HUES48 (cell line): Measurements from ENCODE around the gene SS18.
A peak's percentile ranks its signal among the peaks of the same experiment; 100 is the strongest.
"Not testable (repeated sequence)": the region's sequence is repeated elsewhere in the genome, so short reads cannot be mapped to it uniquely, and the experiment has no call there.

ENCODE experiments used
- H3K27ac ChIP-seq: one replicate; pipeline ENCODE4 v1.7.0; 2013; ENCODE audit warnings: low read depth, low read length, inconsistent platforms
- H3K27me3 ChIP-seq: 2 replicates; pipeline ENCODE4 v1.6.1; 2013; ENCODE audit warnings: mild to moderate bottlenecking, low read length; ENCODE audit not compliant: control insufficient read depth, insufficient read depth
- H3K36me3 ChIP-seq: 2 replicates; pipeline ENCODE4 v1.6.1; 2013; ENCODE audit warnings: low read length; ENCODE audit not compliant: control insufficient read depth, insufficient read depth
- H3K4me1 ChIP-seq: 2 replicates; pipeline ENCODE4 v1.6.1; 2013; ENCODE audit warnings: mild to moderate bottlenecking, low read length; ENCODE audit not compliant: control insufficient read depth, insufficient read depth
- H3K4me3 ChIP-seq: 2 replicates; pipeline ENCODE4 v1.5.1; 2013; ENCODE audit warnings: mild to moderate bottlenecking, low read depth, low read length
- H3K9ac ChIP-seq: 2 replicates; pipeline ENCODE4 v1.6.1; 2013; ENCODE audit warnings: mild to moderate bottlenecking, low read depth, low read length, moderate library complexity
- H3K9me3 ChIP-seq: 2 replicates; pipeline ENCODE4 v1.6.1; 2013; ENCODE audit warnings: low read length; ENCODE audit not compliant: control insufficient read depth, insufficient read depth

Gene SS18

GRCh38 chr18:26090130-26091046 is at the start of gene SS18:
SS18 (minus strand) TSS chr18:26090613; CDS start chr18:26090569, 44 bp downstream.
- Histone ChIP-seq H3K4me1 (peaks cover 9% of the 10 kb centered on the region), H3K27me3 (no peaks in the 10 kb centered on the region), H3K36me3 (peaks cover 21% of the 10 kb centered on the region), H3K27ac (peak within 1 kb of the TSS; percentile 97), H3K4me3 (peak within 1 kb of the TSS; percentile 94), H3K9ac (peak within 1 kb of the TSS; percentile 93), H3K9me3 (no peaks in the 10 kb centered on the region)

- no peak overlapping the region for H3K27ac ChIP-seq
- H3K4me3 ChIP-seq = no peak overlapping the region
- no peak overlapping the region for H3K9ac ChIP-seq
- H3K9me3 ChIP-seq = no peaks in the 10 kb centered on the region
- no peaks in the 10 kb centered on the region for H3K4me1 ChIP-seq
- H3K36me3 ChIP-seq = no peaks in the 10 kb centered on the region
- peaks cover 8% of the 10 kb centered on the region; the same call in 1 of the 2 replicates for H3K27me3 ChIP-seq
These were observed 45.1 kb upstream of the SS18 start for GRCh38 chr18:26135548-26135947.

- Histone ChIP-seq H3K27ac (no peak overlapping the region), H3K27me3 (peaks cover 8% of the 10 kb centered on the region; the same call in 1 of the 2 replicates), H3K9ac (no peak overlapping the region), H3K4me3 (no peak overlapping the region), H3K36me3 (no peaks in the 10 kb centered on the region), H3K9me3 (no peaks in the 10 kb centered on the region), H3K4me1 (no peaks in the 10 kb centered on the region)
These were observed 43.7 kb upstream of the SS18 start for GRCh38 chr18:26134107-26134506.

- H3K27ac ChIP-seq = no peak within 1 kb of the TSS
These were observed 43.2 kb upstream of the SS18 start, which contains the start of gene PSMA8 for GRCh38 chr18:26133652-26134051. PSMA8 (plus strand) TSS chr18:26133869; CDS start chr18:26133966, 97 bp downstream.

GRCh38 chr18:26128192-26128591 is 37.8 kb upstream of the SS18 start:
- H3K27me3 ChIP-seq, H3K9ac ChIP-seq, H3K27ac ChIP-seq, H3K9me3 ChIP-seq, H3K36me3 ChIP-seq, H3K4me1 ChIP-seq, H3K4me3 ChIP-seq: not testable (repeated sequence)

More at GRCh38 chr18:26133652-26134051, 43.2 kb upstream of the SS18 start, which contains the start of gene PSMA8:
- Histone ChIP-seq H3K9me3 (no peaks in the 10 kb centered on the region), H3K4me3 (no peak within 1 kb of the TSS), H3K27me3 (peaks cover 8% of the 10 kb centered on the region; the same call in 1 of the 2 replicates), H3K36me3 (no peaks in the 10 kb centered on the region), H3K9ac (no peak within 1 kb of the TSS), H3K4me1 (no peaks in the 10 kb centered on the region)

GRCh38 chr18:26127786-26128185 is 37.4 kb upstream of the SS18 start:
- H3K9ac ChIP-seq = no peak overlapping the region
- H3K9me3 ChIP-seq = no peaks in the 10 kb centered on the region
- no peaks in the 10 kb centered on the region for H3K4me1 ChIP-seq
- H3K4me3 ChIP-seq = no peak overlapping the region
- H3K27me3 ChIP-seq = no peaks in the 10 kb centered on the region
- no peak overlapping the region for H3K27ac ChIP-seq
- H3K36me3 ChIP-seq = no peaks in the 10 kb centered on the region

GRCh38 chr18:26121994-26122393 is 31.6 kb upstream of the SS18 start:
- not testable (repeated sequence) for H3K27me3 ChIP-seq, H3K27ac ChIP-seq, H3K36me3 ChIP-seq, H3K4me3 ChIP-seq, H3K9ac ChIP-seq, H3K4me1 ChIP-seq, H3K9me3 ChIP-seq

- no peaks in the 10 kb centered on the region for H3K4me1 ChIP-seq
- H3K36me3 ChIP-seq = no peaks in the 10 kb centered on the region
- H3K27ac ChIP-seq = no peak overlapping the region
- H3K27me3 ChIP-seq = no peaks in the 10 kb centered on the region
- H3K9ac ChIP-seq = no peak overlapping the region
- H3K4me3 ChIP-seq = no peak overlapping the region
- H3K9me3 ChIP-seq = peaks cover 6% of the 10 kb centered on the region
These were observed 31.1 kb upstream of the SS18 start for GRCh38 chr18:26121476-26121875.

- Histone ChIP-seq H3K27me3 (no peaks in the 10 kb centered on the region), H3K4me1 (no peaks in the 10 kb centered on the region), H3K27ac (no peak overlapping the region), H3K36me3 (no peaks in the 10 kb centered on the region), H3K9ac (no peak overlapping the region), H3K4me3 (no peak overlapping the region), H3K9me3 (peaks cover 6% of the 10 kb centered on the region)
These were observed 28.8 kb upstream of the SS18 start for GRCh38 chr18:26119246-26119645.

- H3K4me1 ChIP-seq = no peaks in the 10 kb centered on the region
- H3K9ac ChIP-seq = no peak overlapping the region
- no peaks in the 10 kb centered on the region for H3K9me3 ChIP-seq
- H3K27me3 ChIP-seq = no peaks in the 10 kb centered on the region
- no peaks in the 10 kb centered on the region for H3K36me3 ChIP-seq
- no peak overlapping the region for H3K4me3 ChIP-seq
- H3K27ac ChIP-seq = no peak overlapping the region
These were observed 13.6 kb upstream of the SS18 start for GRCh38 chr18:26104035-26104434.

GRCh38 chr18:26103579-26103978 is 13.2 kb upstream of the SS18 start:
- H3K36me3 ChIP-seq = no peaks in the 10 kb centered on the region
- no peak overlapping the region for H3K27ac ChIP-seq
- no peaks in the 10 kb centered on the region for H3K9me3 ChIP-seq
- H3K4me1 ChIP-seq = no peaks in the 10 kb centered on the region
- H3K4me3 ChIP-seq = no peak overlapping the region
- H3K27me3 ChIP-seq = no peaks in the 10 kb centered on the region
- no peak overlapping the region for H3K9ac ChIP-seq
